H9 (cell line): Measurements from ENCODE around the gene S1PR3. TPM values are rescaled to one million over a fixed set of nuclear protein-coding genes. Genes with fewer than 3 reads are reported as not detected.

Experiments used
- DNase-seq: peaks from one replicate; pipeline ENCODE4 v3.0.0-alpha.2; 2017
- H2AFZ ChIP-seq: one replicate; pipeline ENCODE4 v1.6.1; 2013; ENCODE audit warnings: mild to moderate bottlenecking, low read length, control low read depth, moderate library complexity
- H2AK5ac ChIP-seq: 2 replicates; pipeline ENCODE4 v1.6.1; 2013; ENCODE audit warnings: low read length, control low read depth, mixed read lengths; ENCODE audit not compliant: insufficient read length
- H2BK120ac ChIP-seq: one replicate; pipeline ENCODE4 v1.6.1; 2013; ENCODE audit warnings: low read depth, mild to moderate bottlenecking, low read length, control low read depth, inconsistent platforms; ENCODE audit not compliant: poor library complexity, severe bottlenecking
- H2BK12ac ChIP-seq: 2 replicates; pipeline ENCODE4 v1.6.1; 2013; ENCODE audit warnings: low read length, control low read depth, mixed read lengths, low read depth; ENCODE audit not compliant: insufficient read length
- H2BK15ac ChIP-seq: 2 replicates; pipeline ENCODE4 v1.6.1; 2013; ENCODE audit warnings: low read depth, low read length, control low read depth
- H2BK20ac ChIP-seq: one replicate; pipeline ENCODE4 v1.6.1; 2013; ENCODE audit warnings: low read depth, mild to moderate bottlenecking, low read length, control low read depth, inconsistent platforms; ENCODE audit not compliant: poor library complexity, severe bottlenecking
- H2BK5ac ChIP-seq: 2 replicates; pipeline ENCODE4 v1.6.1; 2013; ENCODE audit warnings: low read length, control low read depth, mixed read lengths; ENCODE audit not compliant: insufficient read length
- H3K14ac ChIP-seq: 2 replicates; pipeline ENCODE4 v1.6.1; 2013; ENCODE audit warnings: low read length, control low read depth; ENCODE audit not compliant: insufficient read depth
- H3K18ac ChIP-seq: 2 replicates; pipeline ENCODE4 v1.6.1; 2013; ENCODE audit warnings: low read depth, mild to moderate bottlenecking, mixed read lengths, low read length, control low read depth; ENCODE audit not compliant: insufficient read length
- H3K23ac ChIP-seq: 2 replicates; pipeline ENCODE4 v1.6.1; 2013; ENCODE audit warnings: low read length, control low read depth, mixed read lengths, low read depth; ENCODE audit not compliant: insufficient read length
- H3K23me2 ChIP-seq: 2 replicates; pipeline ENCODE4 v1.6.1; 2013; ENCODE audit warnings: low read depth, mild to moderate bottlenecking, mixed read lengths, low read length, control low read depth; ENCODE audit not compliant: insufficient read length, poor library complexity, severe bottlenecking
- H3K27ac ChIP-seq: 2 replicates; pipeline ENCODE4 v1.5.1; 2013; ENCODE audit warnings: low read length, control low read depth, mixed read lengths, low read depth; ENCODE audit not compliant: insufficient read length
- H3K27me3 ChIP-seq: 2 replicates; pipeline ENCODE4 v1.6.1; 2013; ENCODE audit warnings: low read length, control low read depth, inconsistent platforms; ENCODE audit not compliant: insufficient read depth
- H3K4ac ChIP-seq: 2 replicates; pipeline ENCODE4 v1.6.1; 2013; ENCODE audit warnings: low read depth, mild to moderate bottlenecking, control low read depth, inconsistent platforms, low read length, moderate library complexity
- H3K4me1 ChIP-seq: 2 replicates; pipeline ENCODE4 v1.6.1; 2013; ENCODE audit warnings: low read length, control low read depth, inconsistent platforms; ENCODE audit not compliant: insufficient read depth
- H3K4me2 ChIP-seq: 2 replicates; pipeline ENCODE4 v1.6.1; 2013; ENCODE audit warnings: low read length, control low read depth, mixed read lengths; ENCODE audit not compliant: insufficient read length, insufficient read depth
- H3K56ac ChIP-seq: 2 replicates; pipeline ENCODE4 v1.6.1; 2013; ENCODE audit warnings: low read depth, mild to moderate bottlenecking, mixed read lengths, low read length, control low read depth; ENCODE audit not compliant: insufficient read length
- H3K79me1 ChIP-seq: 2 replicates; pipeline ENCODE4 v1.6.1; 2013; ENCODE audit warnings: low read depth, mild to moderate bottlenecking, moderate library complexity, low read length, control low read depth, inconsistent platforms; ENCODE audit not compliant: insufficient read depth, poor library complexity, severe bottlenecking
- H3K79me2 ChIP-seq: 2 replicates; pipeline ENCODE4 v1.6.1; 2013; ENCODE audit warnings: low read length, control low read depth, inconsistent platforms; ENCODE audit not compliant: insufficient read depth
- H3K9ac ChIP-seq: 2 replicates; pipeline ENCODE4 v1.6.1; 2013; ENCODE audit warnings: low read length, control low read depth, mixed read lengths; ENCODE audit not compliant: insufficient read length; ENCODE audit errors: extremely low read depth
- H3K9me3 ChIP-seq: one replicate; pipeline ENCODE4 v1.6.1; 2013; ENCODE audit warnings: low read depth, low read length, inconsistent platforms; ENCODE audit not compliant: control insufficient read depth
- H3T11ph ChIP-seq: one replicate; pipeline ENCODE4 v1.6.1; 2013; ENCODE audit warnings: mild to moderate bottlenecking, low read length, control low read depth, inconsistent platforms
- H4K20me1 ChIP-seq: one replicate; pipeline ENCODE4 v1.6.1; 2013; ENCODE audit not compliant: control insufficient read depth, insufficient read length, insufficient read depth
- H4K5ac ChIP-seq: 2 replicates; pipeline ENCODE4 v1.6.1; 2013; ENCODE audit warnings: low read depth, mild to moderate bottlenecking, mixed read lengths, low read length, control low read depth; ENCODE audit not compliant: insufficient read length
- H4K8ac ChIP-seq: replicated peaks from 2 replicates; pipeline ENCODE4 v1.6.1; 2013; ENCODE audit warnings: low read length, control low read depth, mixed read lengths, low read depth; ENCODE audit not compliant: insufficient read length
- H4K91ac ChIP-seq: 2 replicates; pipeline ENCODE4 v1.6.1; 2013; ENCODE audit warnings: low read depth, mild to moderate bottlenecking, moderate library complexity, mixed read lengths, low read length, control low read depth; ENCODE audit not compliant: insufficient read length
- H3K27ac Mint-ChIP-seq, 3 experiments: 2 replicates in 2 of 3; 3 replicates in 1 of 3; pipeline ENCODE4 v1.8.0; 2020 to 2021; ENCODE audit warnings: mixed read lengths in 3 of 3, mild to moderate bottlenecking in 1 of 3, moderate library complexity in 1 of 3
- H3K27me3 Mint-ChIP-seq: 2 replicates; pipeline ENCODE4 v1.8.0; 2021; ENCODE audit warnings: low read depth, mild to moderate bottlenecking, moderate library complexity, mixed read lengths
- H3K36me3 Mint-ChIP-seq, 3 experiments: 2 replicates in 2 of 3; 3 replicates in 1 of 3; pipeline ENCODE4 v1.8.0; 2020 to 2021; ENCODE audit warnings: low read depth in 3 of 3, mixed read lengths in 3 of 3; ENCODE audit not compliant: insufficient read depth in 1 of 3
- H3K4me1 Mint-ChIP-seq, 2 experiments: 2 replicates each; pipeline ENCODE4 v1.8.0; 2020; ENCODE audit warnings: mixed read lengths in 2 of 2
- H3K4me3 Mint-ChIP-seq, 2 experiments: 2 replicates in 1 of 2; 3 replicates in 1 of 2; pipeline ENCODE4 v1.8.0; 2020 to 2021; ENCODE audit warnings: mild to moderate bottlenecking in 2 of 2, mixed read lengths in 2 of 2, moderate library complexity in 1 of 2
- H3K9me3 Mint-ChIP-seq, 2 experiments: 2 replicates in 1 of 2; 3 replicates in 1 of 2; pipeline ENCODE4 v1.8.0; 2020; ENCODE audit warnings: mild to moderate bottlenecking in 2 of 2, mixed read lengths in 2 of 2, moderate library complexity in 1 of 2
- WGBS: extraction: QIAGEN DNeasy Blood & Tissue Kit; methylation state at CpG from one replicate; pipeline ENCODE4 v1.1.7; 2013; ENCODE audit warnings: missing lambda C conversion rate, low lambda C conversion rate, mixed read lengths; ENCODE audit not compliant: insufficient read length; ENCODE audit errors: extremely low coverage; 5-methylcytosine and 5-hydroxymethylcytosine counted together
- total RNA-seq: library from RNA; stranded (reverse); gene quantifications from 2 replicates; pipeline ENCODE4 v1.2.1, GENCODE V29; 2021
- TF ChIP-seq, protein P1 (sequence below): fragments of 200-600 bp; sonication (generic); conservative IDR thresholded peaks from 3 replicates; pipeline ENCODE4 v1.8.0; 2021; ENCODE audit warnings: antibody characterized with exemption, mild to moderate bottlenecking

The S1PR3 gene
- total RNA-seq, 1 experiment from 2014 or later: 3.3 TPM

DNA sequence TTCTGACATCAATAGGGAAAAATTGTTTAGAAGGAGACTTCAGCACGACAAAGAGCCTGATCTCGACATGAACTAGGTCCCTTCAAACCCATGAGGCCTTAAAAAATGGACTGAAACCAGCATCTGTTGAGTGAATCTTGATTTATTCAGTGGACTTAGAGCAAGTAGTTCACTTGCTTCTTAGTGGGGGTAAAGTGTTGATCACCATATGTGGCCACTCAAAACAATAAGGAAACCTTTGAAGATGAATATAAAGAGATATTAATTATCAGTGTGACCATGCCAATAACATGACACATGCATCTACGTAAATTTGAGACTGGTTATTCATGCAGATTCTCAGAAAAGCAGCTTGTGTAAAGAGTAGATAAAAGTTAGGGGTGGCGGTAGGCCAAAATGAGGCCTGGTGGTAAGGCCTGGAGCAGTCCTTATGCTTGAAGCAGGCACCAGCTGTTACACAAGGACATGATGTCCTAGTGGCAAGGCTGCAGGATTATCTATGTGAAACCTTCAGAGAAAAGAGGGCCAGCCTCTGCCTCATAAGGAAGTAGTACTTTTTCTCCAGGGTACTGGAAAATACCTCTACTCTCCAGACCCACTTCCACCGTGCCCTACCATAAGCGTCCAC is 61.3 kb downstream of the S1PR3 start:
- no peak for DNase-seq
- Histone ChIP-seq H2BK5ac (no peak overlapping the region), H4K20me1 (no peaks in the 10 kb centered on the region), H4K5ac (no peak overlapping the region), H3K4ac (no peak overlapping the region), H4K8ac (no peak overlapping the region), H3K27ac (no peak overlapping the region), H2BK15ac (no peak overlapping the region), H3K79me2 (no peaks in the 10 kb centered on the region), H2BK12ac (no peak overlapping the region), H2BK20ac (no peak overlapping the region), H3K79me1 (no peaks in the 10 kb centered on the region), H3K9me3 (no peaks in the 10 kb centered on the region), H3K14ac (no peak overlapping the region), H3K56ac (no peak overlapping the region), H2BK120ac (no peak overlapping the region), H4K91ac (no peak overlapping the region), H3K23ac (no peak overlapping the region), H3K27me3 (no peaks in the 10 kb centered on the region), H2AFZ (no peak overlapping the region), H2AK5ac (no peak overlapping the region), H3K9ac (no peak overlapping the region), H3K4me2 (no peak overlapping the region), H3T11ph (no peak overlapping the region), H3K4me1 (no peaks in the 10 kb centered on the region), H3K23me2 (no peaks in the 10 kb centered on the region), H3K18ac (no peak overlapping the region)
- TF ChIP-seq, protein P1, sequence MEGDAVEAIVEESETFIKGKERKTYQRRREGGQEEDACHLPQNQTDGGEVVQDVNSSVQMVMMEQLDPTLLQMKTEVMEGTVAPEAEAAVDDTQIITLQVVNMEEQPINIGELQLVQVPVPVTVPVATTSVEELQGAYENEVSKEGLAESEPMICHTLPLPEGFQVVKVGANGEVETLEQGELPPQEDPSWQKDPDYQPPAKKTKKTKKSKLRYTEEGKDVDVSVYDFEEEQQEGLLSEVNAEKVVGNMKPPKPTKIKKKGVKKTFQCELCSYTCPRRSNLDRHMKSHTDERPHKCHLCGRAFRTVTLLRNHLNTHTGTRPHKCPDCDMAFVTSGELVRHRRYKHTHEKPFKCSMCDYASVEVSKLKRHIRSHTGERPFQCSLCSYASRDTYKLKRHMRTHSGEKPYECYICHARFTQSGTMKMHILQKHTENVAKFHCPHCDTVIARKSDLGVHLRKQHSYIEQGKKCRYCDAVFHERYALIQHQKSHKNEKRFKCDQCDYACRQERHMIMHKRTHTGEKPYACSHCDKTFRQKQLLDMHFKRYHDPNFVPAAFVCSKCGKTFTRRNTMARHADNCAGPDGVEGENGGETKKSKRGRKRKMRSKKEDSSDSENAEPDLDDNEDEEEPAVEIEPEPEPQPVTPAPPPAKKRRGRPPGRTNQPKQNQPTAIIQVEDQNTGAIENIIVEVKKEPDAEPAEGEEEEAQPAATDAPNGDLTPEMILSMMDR: no peak
- no peaks in the 10 kb centered on the region for H3K27me3 Mint-ChIP-seq
- peaks cover 0 to 4% of the 10 kb centered on the region in 2 experiments; a peak in 1 of 4 replicates for H3K4me1 Mint-ChIP-seq
- no peak overlapping the region for H3K27ac Mint-ChIP-seq
- no peaks in the 10 kb centered on the region for H3K9me3 Mint-ChIP-seq
- WGBS: no CpG with 5 or more reads among the region's 6 CpGs
- H3K4me3 Mint-ChIP-seq: no peak overlapping the region
- H3K36me3 Mint-ChIP-seq: no peaks in the 10 kb centered on the region
